ENCODE data around the gene NPIPB8. TPM values are rescaled to one million over a fixed set of nuclear protein-coding genes. Genes with fewer than 3 reads are reported as not detected.

The NPIPB8 gene
- total and polyA plus RNA-seq, 2 of the 13 experiments (the other 11 are each of a cell fraction or from before 2014, with no cell fraction given): 0.49 to 2.3 TPM

- 0 out of 2 replicates have a peak, but pooled peaks have one; percentile 23 for TF ChIP-seq SRY (CRISPR knock-in tag; IDR thresholded peaks at IDR 0.05)
- peak; percentile 42 for TF ChIP-seq ZNF687 (CRISPR knock-in tag; IDR thresholded peaks at IDR 0.05)
- no peak; the same call in 1 of the 2 replicates for TF ChIP-seq ZNF839 (CRISPR knock-in tag; IDR thresholded peaks at IDR 0.05; ENCODE audit: borderline replicate concordance)
- TF ChIP-seq ELK4 (CRISPR knock-in tag; IDR thresholded peaks at IDR 0.05; ENCODE audit: borderline replicate concordance): no peak
- TF ChIP-seq CHD2 (IDR thresholded peaks at IDR 0.05; ENCODE audit: low read depth, low read length): no peak
- no peak for TF ChIP-seq BRD4 (CRISPR knock-in tag; IDR thresholded peaks at IDR 0.05)
- TF ChIP-seq ZNF225 (CRISPR knock-in tag; IDR thresholded peaks at IDR 0.05): 0 out of 2 replicates have a peak, but pooled peaks have one; percentile 19
- TF ChIP-seq HNRNPUL1 (IDR thresholded peaks at IDR 0.05; ENCODE audit: low read depth, low read length): no peak
- TF ChIP-seq ZFP91 (CRISPR knock-in tag; IDR thresholded peaks at IDR 0.05; ENCODE audit: borderline replicate concordance): 0 out of 2 replicates have a peak, but pooled peaks have one; percentile 36
- peak; percentile 79 for TF ChIP-seq ZC3H13 (CRISPR knock-in tag; IDR thresholded peaks at IDR 0.05)
- peak; percentile 70; the same call in 1 of the 2 replicates for TF ChIP-seq HES4 (CRISPR knock-in tag; IDR thresholded peaks at IDR 0.05; ENCODE audit: borderline replicate concordance)
- TF ChIP-seq KDM2A (CRISPR knock-in tag; IDR thresholded peaks at IDR 0.05; ENCODE audit: borderline replicate concordance, low read depth): peak; percentile 34; the same call in 1 of the 2 replicates
- TF ChIP-seq IRF9 (CRISPR knock-in tag; IDR thresholded peaks at IDR 0.05; ENCODE audit: borderline replicate concordance): no peak
- TF ChIP-seq NCOA5 (CRISPR knock-in tag; IDR thresholded peaks at IDR 0.05): peak; percentile 36; the same call in 1 of the 2 replicates
Observed at GRCh38 chr16:28603381-28604185, 34.3 kb upstream of the NPIPB8 start (continued).

Data from HepG2 (cell line).